Thyroid gland (tissue), 4 donors: ENCODE measurements around the gene AKT1.
"Not testable (repeated sequence)": the region's sequence is repeated elsewhere in the genome, so short reads cannot be mapped to it uniquely, and the experiment has no call there.

Experiments
- POLR2A ChIP-seq, 2 donors: fragments of 450-650 bp; IDR thresholded peaks; one replicate each; pipeline ENCODE4 v1.6.1; 2017; ENCODE audit warnings: antibody characterized with exemption in 2 of 2, mild to moderate bottlenecking in 2 of 2, moderate library complexity in 1 of 2
- TF ChIP-seq, protein P1 (sequence below), 6 experiments: fragments of 200-600 bp in 3 of 6; fragments of 450-650 bp in 3 of 6; sonication (generic) in 3 of 6; IDR thresholded peaks; one replicate each; pipeline ENCODE4 v1.5.1; 2016 to 2019; ENCODE audit warnings: antibody characterized with exemption in 6 of 6, mild to moderate bottlenecking in 2 of 6, inconsistent platforms in 1 of 6, moderate library complexity in 1 of 6

DNA sequence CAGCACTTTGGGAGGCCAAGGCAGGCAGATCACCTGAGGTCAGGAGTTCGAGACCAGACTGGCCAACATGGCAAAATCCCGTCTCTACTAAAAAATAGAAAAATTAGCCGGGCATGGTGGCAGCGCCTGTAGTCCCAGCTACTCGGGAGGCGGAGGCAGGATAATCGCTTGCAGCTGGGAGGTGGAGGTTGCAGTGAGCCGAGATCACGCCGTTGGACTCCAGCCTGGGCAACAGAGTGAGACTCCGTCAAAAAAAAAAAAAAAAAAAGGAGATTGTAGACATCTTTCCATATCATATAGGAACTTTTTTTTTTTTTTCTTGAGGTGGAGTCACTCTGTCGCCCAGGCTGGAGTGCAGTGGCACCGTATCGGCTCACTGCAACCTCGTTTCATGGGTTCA is 19.2 kb upstream of the AKT1 start:
- TF ChIP-seq, protein P1, sequence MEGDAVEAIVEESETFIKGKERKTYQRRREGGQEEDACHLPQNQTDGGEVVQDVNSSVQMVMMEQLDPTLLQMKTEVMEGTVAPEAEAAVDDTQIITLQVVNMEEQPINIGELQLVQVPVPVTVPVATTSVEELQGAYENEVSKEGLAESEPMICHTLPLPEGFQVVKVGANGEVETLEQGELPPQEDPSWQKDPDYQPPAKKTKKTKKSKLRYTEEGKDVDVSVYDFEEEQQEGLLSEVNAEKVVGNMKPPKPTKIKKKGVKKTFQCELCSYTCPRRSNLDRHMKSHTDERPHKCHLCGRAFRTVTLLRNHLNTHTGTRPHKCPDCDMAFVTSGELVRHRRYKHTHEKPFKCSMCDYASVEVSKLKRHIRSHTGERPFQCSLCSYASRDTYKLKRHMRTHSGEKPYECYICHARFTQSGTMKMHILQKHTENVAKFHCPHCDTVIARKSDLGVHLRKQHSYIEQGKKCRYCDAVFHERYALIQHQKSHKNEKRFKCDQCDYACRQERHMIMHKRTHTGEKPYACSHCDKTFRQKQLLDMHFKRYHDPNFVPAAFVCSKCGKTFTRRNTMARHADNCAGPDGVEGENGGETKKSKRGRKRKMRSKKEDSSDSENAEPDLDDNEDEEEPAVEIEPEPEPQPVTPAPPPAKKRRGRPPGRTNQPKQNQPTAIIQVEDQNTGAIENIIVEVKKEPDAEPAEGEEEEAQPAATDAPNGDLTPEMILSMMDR (IDR thresholded peaks at IDR 0.05), result not testable (repeated sequence)
- TF ChIP-seq POLR2A (IDR thresholded peaks at IDR 0.05), result not testable (repeated sequence)
